IMR-90 (cell line): ENCODE data around the gene OR4K2.

ENCODE experiments used
- BHLHE40 ChIP-seq: fragments of 150-350 bp; IDR thresholded peaks from 2 replicates; pipeline ENCODE4 v1.6.1; 2016; ENCODE audit warnings: mild to moderate bottlenecking, low read depth, low read length
- CHD1 ChIP-seq: IDR thresholded peaks from 2 replicates; pipeline ENCODE4 v1.6.1; 2012; ENCODE audit warnings: low read depth, low read length, improper control_type of control experiment
- MAFK ChIP-seq: IDR thresholded peaks from 2 replicates; pipeline ENCODE4 v1.6.1; 2012; ENCODE audit warnings: low read depth, low read length, improper control_type of control experiment
- POLR2A ChIP-seq: IDR thresholded peaks from 2 replicates; pipeline ENCODE4 v1.6.1; 2012; ENCODE audit warnings: mild to moderate bottlenecking, low read depth, low read length
- RAD21 ChIP-seq: IDR thresholded peaks from 2 replicates; pipeline ENCODE4 v1.6.1; 2012; ENCODE audit warnings: low read length, improper control_type of control experiment
- SMC3 ChIP-seq: fragments of 150-350 bp; IDR thresholded peaks from 2 replicates; pipeline ENCODE4 v1.6.1; 2016; ENCODE audit warnings: low read depth, mild to moderate bottlenecking, antibody characterized with exemption, low read length, moderate library complexity
- TF ChIP-seq, protein P1 (sequence below): conservative IDR thresholded peaks from 2 replicates; pipeline ENCODE4 v1.5.1; 2012; ENCODE audit warnings: mild to moderate bottlenecking, low read depth, low read length, improper control_type of control experiment
- TF ChIP-seq, protein P2 (sequence below): fragments of 150-350 bp; IDR thresholded peaks from 2 replicates; pipeline ENCODE4 v1.6.1; 2016; ENCODE audit warnings: low read depth, mild to moderate bottlenecking, low read length, moderate library complexity, borderline replicate concordance

DNA sequence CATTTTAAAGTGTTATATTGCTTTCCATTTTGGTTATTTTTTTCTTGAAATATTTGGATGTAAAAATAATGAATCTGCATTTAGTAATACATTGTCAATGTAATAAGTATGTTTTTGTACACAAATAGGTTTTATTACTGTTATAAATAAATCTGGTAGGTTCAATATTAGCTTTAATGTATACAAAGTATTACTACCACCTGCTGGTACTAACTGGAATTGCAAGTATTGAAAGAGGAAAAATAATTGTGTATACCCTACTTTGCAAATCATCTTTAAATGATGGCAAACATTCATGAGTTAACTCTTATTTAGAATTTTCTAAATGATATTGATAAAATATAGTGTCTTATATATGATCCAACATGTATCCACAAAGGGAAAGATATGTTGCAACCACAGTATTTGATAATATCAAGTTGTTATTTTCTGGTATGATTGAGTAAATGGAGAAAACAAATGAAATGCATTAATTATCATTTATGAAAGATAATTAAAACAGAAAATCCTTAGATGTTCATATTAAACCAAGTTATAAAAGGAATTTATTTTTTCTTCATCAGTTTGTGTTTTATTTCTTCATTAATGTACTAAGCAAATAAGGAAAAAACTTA lies 3.2 kb downstream of the OR4K2 start:
- no peak for TF ChIP-seq CHD1
- TF ChIP-seq, protein P1, sequence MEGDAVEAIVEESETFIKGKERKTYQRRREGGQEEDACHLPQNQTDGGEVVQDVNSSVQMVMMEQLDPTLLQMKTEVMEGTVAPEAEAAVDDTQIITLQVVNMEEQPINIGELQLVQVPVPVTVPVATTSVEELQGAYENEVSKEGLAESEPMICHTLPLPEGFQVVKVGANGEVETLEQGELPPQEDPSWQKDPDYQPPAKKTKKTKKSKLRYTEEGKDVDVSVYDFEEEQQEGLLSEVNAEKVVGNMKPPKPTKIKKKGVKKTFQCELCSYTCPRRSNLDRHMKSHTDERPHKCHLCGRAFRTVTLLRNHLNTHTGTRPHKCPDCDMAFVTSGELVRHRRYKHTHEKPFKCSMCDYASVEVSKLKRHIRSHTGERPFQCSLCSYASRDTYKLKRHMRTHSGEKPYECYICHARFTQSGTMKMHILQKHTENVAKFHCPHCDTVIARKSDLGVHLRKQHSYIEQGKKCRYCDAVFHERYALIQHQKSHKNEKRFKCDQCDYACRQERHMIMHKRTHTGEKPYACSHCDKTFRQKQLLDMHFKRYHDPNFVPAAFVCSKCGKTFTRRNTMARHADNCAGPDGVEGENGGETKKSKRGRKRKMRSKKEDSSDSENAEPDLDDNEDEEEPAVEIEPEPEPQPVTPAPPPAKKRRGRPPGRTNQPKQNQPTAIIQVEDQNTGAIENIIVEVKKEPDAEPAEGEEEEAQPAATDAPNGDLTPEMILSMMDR = peak; percentile 43
- no peak for TF ChIP-seq POLR2A
- TF ChIP-seq MAFK = no peak
- no peak for TF ChIP-seq RAD21
- TF ChIP-seq BHLHE40 = no peak
- no peak for TF ChIP-seq SMC3
- TF ChIP-seq, protein P2, sequence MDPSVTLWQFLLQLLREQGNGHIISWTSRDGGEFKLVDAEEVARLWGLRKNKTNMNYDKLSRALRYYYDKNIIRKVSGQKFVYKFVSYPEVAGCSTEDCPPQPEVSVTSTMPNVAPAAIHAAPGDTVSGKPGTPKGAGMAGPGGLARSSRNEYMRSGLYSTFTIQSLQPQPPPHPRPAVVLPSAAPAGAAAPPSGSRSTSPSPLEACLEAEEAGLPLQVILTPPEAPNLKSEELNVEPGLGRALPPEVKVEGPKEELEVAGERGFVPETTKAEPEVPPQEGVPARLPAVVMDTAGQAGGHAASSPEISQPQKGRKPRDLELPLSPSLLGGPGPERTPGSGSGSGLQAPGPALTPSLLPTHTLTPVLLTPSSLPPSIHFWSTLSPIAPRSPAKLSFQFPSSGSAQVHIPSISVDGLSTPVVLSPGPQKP = no peak
